HEK293 (cell line): ENCODE measurements around the gene WFDC12.

Source experiments
- CTCF ChIA-PET: fragments of 350-600 bp; formaldehyde crosslinking; extraction: SDS; loops from one replicate; lab custom pipeline; 2021; ENCODE audit warnings: antibody characterized with exemption; lab: Yijun Ruan, JAX
- POLR2A ChIA-PET: fragments of 300-600 bp; formaldehyde crosslinking; extraction: SDS; loops from one replicate; lab custom pipeline; 2020; ENCODE audit warnings: antibody characterized with exemption, inconsistent platforms; lab: Yijun Ruan, JAX
- H3K27ac ChIP-seq: fragments of 200-500 bp; sonication (Bioruptor generic); 2 replicates; pipeline ENCODE4 v1.5.1; 2014; ENCODE audit warnings: low read depth, low read length, control low read depth, inconsistent platforms; ENCODE audit errors: extremely low read depth
- H3K36me3 ChIP-seq, 2 experiments: fragments of 200-500 bp in 1 of 2; sonication (Bioruptor generic) in 1 of 2; 1 replicate in 1 of 2; 2 replicates in 1 of 2; pipeline ENCODE4 v1.5.1; 2014 to 2017; ENCODE audit warnings: inconsistent platforms in 2 of 2, low read length in 2 of 2; ENCODE audit not compliant: control insufficient read depth in 2 of 2, insufficient read depth in 1 of 2
- H3K4me1 ChIP-seq: fragments of 200-500 bp; sonication (Bioruptor generic); 2 replicates; pipeline ENCODE4 v1.5.1; 2014; ENCODE audit warnings: mild to moderate bottlenecking, low read length, inconsistent platforms; ENCODE audit not compliant: control insufficient read depth, insufficient read depth
- H3K4me3 ChIP-seq: 2 replicates; pipeline ENCODE4 v1.5.1; 2011; ENCODE audit warnings: low read depth, mild to moderate bottlenecking, control low read depth, low read length, moderate library complexity
- H3K9me3 ChIP-seq: fragments of 200-500 bp; sonication (Bioruptor generic); 2 replicates; pipeline ENCODE4 v1.5.1; 2014; ENCODE audit warnings: low read depth, low read length, inconsistent platforms; ENCODE audit not compliant: control insufficient read depth, insufficient read depth
- BCL11B ChIP-seq: fragments of 450-650 bp; formaldehyde crosslinking; IDR thresholded peaks from 2 replicates; pipeline ENCODE4 v1.5.1; 2016; ENCODE audit warnings: low read depth, missing biosample characterization, missing genetic modification characterization
- ELK4 ChIP-seq: IDR thresholded peaks from 2 replicates; pipeline ENCODE4 v1.6.1; 2011; ENCODE audit warnings: mild to moderate bottlenecking, low read depth, low read length, borderline replicate concordance
- IKZF3 ChIP-seq: fragments of 450-650 bp; IDR thresholded peaks from 2 replicates; pipeline ENCODE4 v1.5.0; 2018; ENCODE audit warnings: missing biosample characterization, mild to moderate bottlenecking, missing genetic modification characterization, moderate library complexity
- KLF8 ChIP-seq: fragments of 450-650 bp; formaldehyde crosslinking; IDR thresholded peaks from 2 replicates; pipeline ENCODE4 v1.5.1; 2016; ENCODE audit warnings: missing biosample characterization, missing genetic modification characterization
- OVOL3 ChIP-seq: fragments of 450-650 bp; formaldehyde crosslinking; IDR thresholded peaks from 2 replicates; pipeline ENCODE4 v1.5.1; 2016; ENCODE audit warnings: missing biosample characterization, missing genetic modification characterization
- PBX3 ChIP-seq: sonication (generic); formaldehyde crosslinking; IDR thresholded peaks from 2 replicates; pipeline ENCODE4 v1.8.1; 2022; ENCODE audit warnings: mild to moderate bottlenecking, moderate library complexity, missing genetic modification reagents
- REST ChIP-seq: fragments of 450-650 bp; formaldehyde crosslinking; IDR thresholded peaks from 2 replicates; pipeline ENCODE4 v1.5.1; 2016; ENCODE audit warnings: missing biosample characterization, missing genetic modification characterization
- WT1 ChIP-seq: fragments of 450-650 bp; formaldehyde crosslinking; IDR thresholded peaks from 2 replicates; pipeline ENCODE4 v1.5.1; 2016; ENCODE audit warnings: missing biosample characterization, missing genetic modification characterization
- ZBTB17 ChIP-seq: fragments of 450-650 bp; formaldehyde crosslinking; IDR thresholded peaks from 2 replicates; pipeline ENCODE4 v1.5.1; 2016; ENCODE audit warnings: missing biosample characterization, missing genetic modification characterization
- ZBTB44 ChIP-seq: fragments of 450-650 bp; IDR thresholded peaks from 2 replicates; pipeline ENCODE4 v1.5.1; 2018; ENCODE audit warnings: missing biosample characterization, mild to moderate bottlenecking, missing genetic modification characterization
- ZNF350 ChIP-seq: fragments of 450-650 bp; formaldehyde crosslinking; IDR thresholded peaks from 2 replicates; pipeline ENCODE4 v1.5.0; 2017; ENCODE audit warnings: missing biosample characterization, mild to moderate bottlenecking, missing genetic modification characterization
- ZNF37A ChIP-seq: fragments of 450-650 bp; IDR thresholded peaks from 2 replicates; pipeline ENCODE4 v1.5.1; 2018; ENCODE audit warnings: missing biosample characterization, missing genetic modification characterization
- ZNF426 ChIP-seq: fragments of 450-650 bp; formaldehyde crosslinking; IDR thresholded peaks from 2 replicates; pipeline ENCODE4 v1.5.1; 2017; ENCODE audit warnings: missing biosample characterization, missing genetic modification characterization, mild to moderate bottlenecking, inconsistent platforms, moderate library complexity
- ZNF513 ChIP-seq: fragments of 450-650 bp; IDR thresholded peaks from 2 replicates; pipeline ENCODE4 v1.5.1; 2018; ENCODE audit warnings: missing biosample characterization, missing genetic modification characterization
- ZNF621 ChIP-seq: fragments of 450-650 bp; formaldehyde crosslinking; IDR thresholded peaks from 2 replicates; pipeline ENCODE4 v1.5.1; 2017; ENCODE audit warnings: missing biosample characterization, missing genetic modification characterization
- ZNF624 ChIP-seq: fragments of 450-650 bp; formaldehyde crosslinking; IDR thresholded peaks from 2 replicates; pipeline ENCODE4 v1.5.1; 2017; ENCODE audit warnings: missing biosample characterization, missing genetic modification characterization
- ZNF626 ChIP-seq: fragments of 450-650 bp; sonication (Bioruptor Pico); formaldehyde crosslinking; IDR thresholded peaks from 2 replicates; pipeline ENCODE4 v1.5.1; 2018; ENCODE audit warnings: missing biosample characterization, missing genetic modification characterization, inconsistent platforms
- ZNF701 ChIP-seq: fragments of 450-650 bp; formaldehyde crosslinking; IDR thresholded peaks from 2 replicates; pipeline ENCODE4 v1.5.1; 2016; ENCODE audit warnings: missing biosample characterization, missing genetic modification characterization
- ZNF76 ChIP-seq: fragments of 450-650 bp; formaldehyde crosslinking; IDR thresholded peaks from 2 replicates; pipeline ENCODE4; 2016; ENCODE audit warnings: low read depth, missing biosample characterization, missing genetic modification characterization, borderline replicate concordance
- ZNF776 ChIP-seq: fragments of 450-650 bp; formaldehyde crosslinking; IDR thresholded peaks from 2 replicates; pipeline ENCODE4 v1.5.0; 2017; ENCODE audit warnings: missing biosample characterization, missing genetic modification characterization, borderline replicate concordance
- ZNF791 ChIP-seq: fragments of 450-650 bp; formaldehyde crosslinking; IDR thresholded peaks from 2 replicates; pipeline ENCODE4 v1.5.1; 2016; ENCODE audit warnings: missing biosample characterization, missing genetic modification characterization
- ZSCAN16 ChIP-seq: fragments of 450-650 bp; formaldehyde crosslinking; IDR thresholded peaks from 2 replicates; pipeline ENCODE4 v1.5.1; 2016; ENCODE audit warnings: missing biosample characterization, missing genetic modification characterization
- ZSCAN18 ChIP-seq: fragments of 450-650 bp; formaldehyde crosslinking; IDR thresholded peaks from 2 replicates; pipeline ENCODE4 v1.5.1; 2016; ENCODE audit warnings: missing biosample characterization, missing genetic modification characterization
- ZXDB ChIP-seq: fragments of 450-650 bp; formaldehyde crosslinking; IDR thresholded peaks from 2 replicates; pipeline ENCODE4 v1.5.1; 2016; ENCODE audit warnings: missing biosample characterization, missing genetic modification characterization

WFDC12 gene

GRCh38 chr20:45087814-45088213 is 36.5 kb downstream of the WFDC12 start (continued):
- no peak for TF ChIP-seq IKZF3 (tag by site-specific recombination)
- TF ChIP-seq ZBTB17 (tag by site-specific recombination) = no peak
- no peak for TF ChIP-seq ZSCAN16 (tag by site-specific recombination)
- TF ChIP-seq OVOL3 (tag by site-specific recombination) = no peak
- TF ChIP-seq ZNF776 (tag by site-specific recombination) = no peak
- no peak for TF ChIP-seq KLF8 (tag by site-specific recombination)
- no peak for TF ChIP-seq ZNF791 (tag by site-specific recombination)

- no peak overlapping the region for H3K27ac ChIP-seq
- POLR2A ChIA-PET = no interaction called here
Measured at GRCh38 chr20:45087097-45087790, 37.0 kb downstream of the WFDC12 start.

GRCh38 chr20:45085867-45086266 is 38.4 kb downstream of the WFDC12 start:
- Histone ChIP-seq H3K9me3 (no peaks in the 10 kb centered on the region), H3K4me1 (no peaks in the 10 kb centered on the region), H3K27ac (no peak overlapping the region), H3K36me3 (peaks cover 0 to 22% of the 10 kb centered on the region in 2 experiments; a peak in 1 of 3 replicates), H3K4me3 (no peak overlapping the region)
- CTCF ChIA-PET = interaction anchor here (1.0 to 1.2 kb wide), 3 partner anchors 10 to 75 kb away, joined by 4 to 8 read pairs (median 4); no protein-coding TSS in a partner anchor
- POLR2A ChIA-PET = no interaction called here
- TF ChIP-seq ZNF626 (tag by site-specific recombination) = no peak
- TF ChIP-seq ZNF513 (tag by site-specific recombination) = no peak
- TF ChIP-seq ZNF426 = no peak
- TF ChIP-seq ZNF76 (tag by site-specific recombination) = no peak
- TF ChIP-seq ELK4 = no peak
- TF ChIP-seq ZBTB44 = no peak
- TF ChIP-seq REST (tag by site-specific recombination) = no peak
- TF ChIP-seq ZSCAN18 (tag by site-specific recombination) = no peak
- no peak for TF ChIP-seq ZNF701
- no peak for TF ChIP-seq WT1
- TF ChIP-seq ZNF350 (tag by site-specific recombination) = no peak
- TF ChIP-seq ZNF37A (tag by site-specific recombination) = no peak

More at GRCh38 chr20:45087097-45087790, 37.0 kb downstream of the WFDC12 start:
- peaks cover 0 to 12% of the 10 kb centered on the region in 2 experiments; a peak in 1 of 3 replicates for H3K36me3 ChIP-seq
- no peak overlapping the region for H3K4me3 ChIP-seq
- no peaks in the 10 kb centered on the region for H3K9me3 ChIP-seq
- TF ChIP-seq ZNF621 (tag by site-specific recombination) (no peak), BCL11B (no peak), PBX3 (no peak), ZXDB (tag by site-specific recombination) (no peak), ZNF624 (no peak)
- CTCF ChIA-PET = interaction anchor here (1.0 to 1.2 kb wide), 3 partner anchors 9 to 76 kb away, joined by 4 to 8 read pairs (median 4); no protein-coding TSS in a partner anchor
- H3K4me1 ChIP-seq = no peaks in the 10 kb centered on the region
